ENCODE results near the gene LTC4S. TPM values are rescaled to one million over a fixed set of nuclear protein-coding genes. Genes with fewer than 3 reads are reported as not detected.

LTC4S gene
- total and polyA plus RNA-seq, 2 experiments from 2014 or later = 5.8 to 10.1 TPM

DNA sequence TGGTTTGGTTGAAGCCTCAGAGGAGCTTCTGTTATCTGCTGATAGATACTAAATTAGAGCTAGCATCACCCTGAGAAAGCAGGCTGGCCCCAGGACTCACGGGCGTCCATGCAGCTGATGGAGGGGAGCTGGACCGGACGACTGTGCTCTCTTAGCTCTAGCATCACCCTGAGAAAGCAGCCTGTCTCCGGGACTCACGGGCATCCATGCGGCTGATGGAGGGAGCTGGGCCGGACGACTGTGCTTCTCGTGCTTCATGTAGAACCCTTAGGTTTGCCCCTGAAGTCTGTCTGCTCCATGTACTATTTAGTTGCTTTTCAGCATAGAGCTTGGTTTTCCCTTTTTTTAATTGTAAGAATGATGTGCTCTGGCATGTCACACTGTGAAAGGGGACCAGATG is 16.3 kb upstream of the LTC4S start (continued):
- TF ChIP-seq, protein P1, sequence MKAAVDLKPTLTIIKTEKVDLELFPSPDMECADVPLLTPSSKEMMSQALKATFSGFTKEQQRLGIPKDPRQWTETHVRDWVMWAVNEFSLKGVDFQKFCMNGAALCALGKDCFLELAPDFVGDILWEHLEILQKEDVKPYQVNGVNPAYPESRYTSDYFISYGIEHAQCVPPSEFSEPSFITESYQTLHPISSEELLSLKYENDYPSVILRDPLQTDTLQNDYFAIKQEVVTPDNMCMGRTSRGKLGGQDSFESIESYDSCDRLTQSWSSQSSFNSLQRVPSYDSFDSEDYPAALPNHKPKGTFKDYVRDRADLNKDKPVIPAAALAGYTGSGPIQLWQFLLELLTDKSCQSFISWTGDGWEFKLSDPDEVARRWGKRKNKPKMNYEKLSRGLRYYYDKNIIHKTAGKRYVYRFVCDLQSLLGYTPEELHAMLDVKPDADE (IDR thresholded peaks at IDR 0.05) = no peak
- TF ChIP-seq, protein P2, sequence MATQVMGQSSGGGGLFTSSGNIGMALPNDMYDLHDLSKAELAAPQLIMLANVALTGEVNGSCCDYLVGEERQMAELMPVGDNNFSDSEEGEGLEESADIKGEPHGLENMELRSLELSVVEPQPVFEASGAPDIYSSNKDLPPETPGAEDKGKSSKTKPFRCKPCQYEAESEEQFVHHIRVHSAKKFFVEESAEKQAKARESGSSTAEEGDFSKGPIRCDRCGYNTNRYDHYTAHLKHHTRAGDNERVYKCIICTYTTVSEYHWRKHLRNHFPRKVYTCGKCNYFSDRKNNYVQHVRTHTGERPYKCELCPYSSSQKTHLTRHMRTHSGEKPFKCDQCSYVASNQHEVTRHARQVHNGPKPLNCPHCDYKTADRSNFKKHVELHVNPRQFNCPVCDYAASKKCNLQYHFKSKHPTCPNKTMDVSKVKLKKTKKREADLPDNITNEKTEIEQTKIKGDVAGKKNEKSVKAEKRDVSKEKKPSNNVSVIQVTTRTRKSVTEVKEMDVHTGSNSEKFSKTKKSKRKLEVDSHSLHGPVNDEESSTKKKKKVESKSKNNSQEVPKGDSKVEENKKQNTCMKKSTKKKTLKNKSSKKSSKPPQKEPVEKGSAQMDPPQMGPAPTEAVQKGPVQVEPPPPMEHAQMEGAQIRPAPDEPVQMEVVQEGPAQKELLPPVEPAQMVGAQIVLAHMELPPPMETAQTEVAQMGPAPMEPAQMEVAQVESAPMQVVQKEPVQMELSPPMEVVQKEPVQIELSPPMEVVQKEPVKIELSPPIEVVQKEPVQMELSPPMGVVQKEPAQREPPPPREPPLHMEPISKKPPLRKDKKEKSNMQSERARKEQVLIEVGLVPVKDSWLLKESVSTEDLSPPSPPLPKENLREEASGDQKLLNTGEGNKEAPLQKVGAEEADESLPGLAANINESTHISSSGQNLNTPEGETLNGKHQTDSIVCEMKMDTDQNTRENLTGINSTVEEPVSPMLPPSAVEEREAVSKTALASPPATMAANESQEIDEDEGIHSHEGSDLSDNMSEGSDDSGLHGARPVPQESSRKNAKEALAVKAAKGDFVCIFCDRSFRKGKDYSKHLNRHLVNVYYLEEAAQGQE (IDR thresholded peaks at IDR 0.05; ENCODE audit: unreplicated experiment) = no peak

DNA sequence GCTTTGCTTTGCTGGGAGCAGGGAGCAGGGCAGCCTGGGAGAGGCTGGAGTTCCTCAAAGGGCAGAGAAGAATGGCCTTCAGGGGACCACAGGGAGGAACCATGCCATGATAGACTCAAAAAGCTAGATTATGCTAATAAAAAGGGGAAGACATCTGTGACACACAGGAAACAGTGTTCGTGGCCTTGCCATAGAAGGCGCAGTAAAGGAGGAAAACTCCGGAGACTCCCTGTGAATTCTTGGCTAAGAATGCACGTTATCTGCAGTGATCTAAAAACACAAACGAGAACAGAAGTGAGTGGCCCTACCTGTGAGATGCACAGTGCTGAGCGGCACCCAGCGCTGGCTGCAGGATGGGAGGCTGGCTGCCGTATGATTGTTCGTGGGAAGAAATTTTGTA is 15.9 kb upstream of the LTC4S start:
- H3F3A ChIP-seq (replicated peaks; ENCODE audit: low read depth) = peaks cover 3% of the 10 kb centered on the region; the same call in 1 of the 2 replicates
- H3K27ac Mint-ChIP-seq = no peak overlapping the region
- peaks cover 24% of the 10 kb centered on the region for H3K36me3 ChIP-seq (ENCODE audit: insufficient read depth)
- no peak overlapping the region for H3K4me3 ChIP-seq
- no peak overlapping the region for H2AFZ ChIP-seq
- no peak overlapping the region for H3K27ac ChIP-seq (ENCODE audit: low read depth)
- no peaks in the 10 kb centered on the region for H3K9me3 Mint-ChIP-seq
- TF ChIP-seq, protein P1 (IDR thresholded peaks at IDR 0.05) = no peak
- TF ChIP-seq ZNF114 (CRISPR knock-in tag; IDR thresholded peaks at IDR 0.05) (no peak), EZH2phosphoT487 (IDR thresholded peaks at IDR 0.05; ENCODE audit: unreplicated experiment) (no peak), POLR2AphosphoS5 (IDR thresholded peaks at IDR 0.05; ENCODE audit: low read depth) (no peak), EZH2 (IDR thresholded peaks at IDR 0.05; ENCODE audit: low read depth, unreplicated experiment) (no peak)
- TF ChIP-seq, protein P2 (IDR thresholded peaks at IDR 0.05; ENCODE audit: unreplicated experiment) = no peak
- H3K9me2 ChIP-seq (ENCODE audit: insufficient read depth) = no peaks in the 10 kb centered on the region
- H4K20me1 ChIP-seq (replicated peaks; ENCODE audit: insufficient read depth) = peaks cover 15% of the 10 kb centered on the region
- H3K4me1 Mint-ChIP-seq = no peaks in the 10 kb centered on the region
- H3K27me3 Mint-ChIP-seq (ENCODE audit: insufficient read depth, low read depth, poor library complexity) = peaks cover 6% of the 10 kb centered on the region
- H3K79me2 ChIP-seq (replicated peaks; ENCODE audit: insufficient read depth) = no peaks in the 10 kb centered on the region
- no peaks in the 10 kb centered on the region for H3K27me3 ChIP-seq (ENCODE audit: insufficient read depth)
- ATAC-seq (no peak), DNase-seq (ENCODE audit: low spot score) (no peak)
- H3K4me3 Mint-ChIP-seq = no peak overlapping the region
- peaks cover 56% of the 10 kb centered on the region for H3K36me3 Mint-ChIP-seq (ENCODE audit: low read depth)
- no peak overlapping the region for H3K4me2 ChIP-seq
- no peaks in the 10 kb centered on the region for H3K4me1 ChIP-seq (ENCODE audit: insufficient read depth)
